HG03159 (cell line): ENCODE measurements around the gene TANGO6.
"Not testable (repeated sequence)": the region's sequence is repeated elsewhere in the genome, so short reads cannot be mapped to it uniquely, and the experiment has no call there.

ENCODE experiments used
- ATAC-seq: cut with Tn5 transposase; IDR thresholded peaks from one replicate; pipeline ENCODE4 v1.9.1; 2021; ENCODE audit warnings: mild to moderate bottlenecking, moderate library complexity; ENCODE audit not compliant: unreplicated experiment

Gene TANGO6

DNA sequence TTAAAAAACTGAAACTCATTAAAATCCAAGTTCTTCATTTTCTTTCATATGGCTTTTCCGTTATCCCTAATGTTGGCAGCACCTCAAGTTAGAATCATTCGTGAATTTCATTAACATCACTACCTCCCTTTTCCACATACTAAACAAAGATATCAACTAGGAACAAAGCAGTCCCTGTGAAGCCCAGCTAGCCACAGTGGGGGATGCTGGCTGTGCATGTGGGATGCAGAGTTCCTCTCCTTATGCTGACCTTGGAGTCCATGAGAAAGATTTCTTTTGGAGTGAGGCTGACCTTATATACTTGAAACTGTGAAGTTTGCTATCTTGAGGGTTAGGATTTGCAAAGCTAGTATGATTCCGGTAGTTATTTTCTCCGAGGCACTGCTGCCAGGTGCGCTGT lies 117.6 kb downstream of the TANGO6 start:
- no peak for ATAC-seq

DNA sequence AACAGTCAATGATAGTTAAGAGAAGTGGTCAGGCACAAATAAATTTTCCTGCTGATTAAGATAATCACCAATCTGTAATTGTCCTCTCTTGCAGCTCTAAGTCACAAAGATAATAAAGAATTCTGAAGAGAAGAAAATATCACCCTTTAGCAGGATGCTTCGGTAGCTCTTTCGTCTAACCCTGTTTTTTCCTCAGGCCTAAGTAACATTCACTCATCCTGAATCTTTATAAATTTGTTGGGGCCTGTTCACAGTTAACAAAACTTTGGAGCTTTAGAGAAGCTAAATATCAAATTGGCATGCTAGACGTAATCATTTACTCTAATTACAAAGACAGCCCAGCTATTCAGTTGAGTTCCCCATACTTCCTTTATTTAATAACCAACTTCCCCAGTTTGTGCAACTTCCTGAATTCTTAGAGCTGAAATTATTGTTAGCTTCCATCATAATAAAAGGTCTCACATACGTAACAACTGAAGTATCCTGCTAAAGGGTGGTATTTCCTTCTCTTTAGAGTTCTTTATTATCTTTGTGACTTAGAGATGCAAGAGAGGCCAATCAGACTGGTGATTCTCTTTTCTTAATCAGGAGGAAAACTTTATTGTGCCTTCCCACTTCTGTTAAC lies 118.6 kb downstream of the TANGO6 start:
- no peak for ATAC-seq

GRCh38 chr16:68969338-68969737 lies 126.0 kb downstream of the TANGO6 start:
- no peak for ATAC-seq

DNA sequence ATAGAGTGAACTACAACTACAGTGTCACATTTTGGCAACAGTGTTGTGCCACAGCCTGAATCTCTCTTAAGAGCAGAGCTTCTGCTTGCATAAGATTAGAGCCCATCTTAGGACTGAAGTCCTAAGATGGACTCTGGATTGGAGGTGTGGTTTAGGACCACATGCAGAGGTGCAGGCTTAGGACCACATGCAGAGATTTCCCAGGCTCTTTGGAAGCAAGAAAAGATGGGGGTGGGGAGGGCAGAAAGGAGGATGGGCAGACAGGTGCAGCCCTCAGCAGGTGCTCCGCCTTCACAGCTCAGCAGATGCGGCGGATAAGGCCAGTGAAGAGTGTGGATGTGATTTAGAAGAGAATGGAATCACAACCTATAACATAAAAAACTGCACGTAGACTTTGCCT lies 128.7 kb downstream of the TANGO6 start:
- no peak for ATAC-seq

- ATAC-seq: no peak
These were observed 129.4 kb downstream of the TANGO6 start for GRCh38 chr16:68972720-68973119.

DNA sequence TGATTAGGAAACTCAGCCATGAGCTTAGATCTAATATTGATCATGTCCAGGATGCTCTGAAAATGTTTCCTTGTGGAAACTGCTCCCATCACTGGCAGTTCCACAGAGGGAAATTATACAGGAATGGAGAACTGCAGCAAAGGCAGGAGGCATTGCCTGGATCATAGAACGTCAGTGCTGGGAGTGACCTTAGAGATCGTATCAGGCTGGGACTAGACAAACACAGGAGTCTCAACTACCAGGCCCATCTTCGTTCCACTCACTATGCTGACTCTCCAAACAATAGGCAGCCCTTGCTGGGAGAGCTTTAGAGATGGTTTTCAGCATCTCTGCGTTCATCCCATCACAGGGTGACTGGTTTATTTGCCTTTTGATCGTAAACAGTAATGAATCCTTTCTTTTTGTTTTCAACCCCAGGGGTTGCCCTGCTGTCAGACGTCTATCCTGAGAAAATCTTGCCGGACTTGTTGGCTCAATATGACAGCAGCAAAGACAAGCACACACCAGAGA lies 130.3 kb downstream of the TANGO6 start:
- ATAC-seq: no peak

DNA sequence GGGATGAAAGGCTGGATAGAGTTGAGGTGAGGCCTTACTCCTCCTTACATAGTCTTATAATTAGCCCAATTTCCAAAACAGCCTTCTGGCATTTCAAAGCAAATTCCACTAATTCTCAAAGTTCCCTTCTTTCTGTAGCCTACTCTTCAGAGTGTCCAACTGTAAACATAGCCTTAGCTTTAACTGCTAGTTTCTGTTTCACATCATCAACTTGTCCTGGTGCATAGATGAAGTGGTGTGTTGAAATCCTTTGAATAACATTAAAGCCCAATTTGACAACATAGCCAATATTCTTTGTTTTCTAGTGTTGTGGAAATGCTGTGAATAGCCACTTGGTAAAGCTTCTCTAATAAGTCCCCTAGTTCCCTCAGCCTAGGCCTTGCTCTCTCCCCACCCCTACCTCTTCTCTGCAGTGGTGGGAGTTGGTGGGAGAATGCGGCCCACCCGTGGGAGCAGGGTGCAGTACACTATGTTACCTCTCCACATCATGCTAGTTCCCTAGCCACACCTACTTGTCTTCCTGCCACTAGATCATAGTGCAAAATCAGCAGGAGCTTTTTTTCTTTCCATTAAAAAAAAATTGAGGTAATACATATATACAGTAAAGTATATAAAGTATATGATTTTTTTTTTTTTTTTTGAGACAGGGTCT lies 135.1 kb downstream of the TANGO6 start:
- no peak for ATAC-seq

GRCh38 chr16:68980695-68981315 lies 137.5 kb downstream of the TANGO6 start:
- no peak for ATAC-seq

DNA sequence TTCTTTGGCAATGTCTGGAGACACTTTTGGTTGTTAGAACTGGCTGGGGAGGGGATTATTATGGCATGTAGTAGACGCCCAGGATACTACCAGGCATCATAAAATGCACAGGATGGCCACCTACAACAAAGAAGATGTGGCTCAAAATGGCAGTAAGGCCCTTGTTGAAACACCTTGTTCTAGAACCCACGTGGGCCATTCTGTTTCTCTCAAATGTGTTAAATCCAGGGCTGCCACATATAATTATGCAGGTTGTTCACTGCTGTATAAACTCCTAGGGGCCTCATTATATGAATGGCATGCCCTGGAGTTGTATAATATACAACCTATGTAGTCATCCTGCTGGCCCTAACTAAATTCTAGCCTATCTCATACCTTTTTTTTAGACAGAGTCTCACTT lies 138.6 kb downstream of the TANGO6 start:
- no peak for ATAC-seq

DNA sequence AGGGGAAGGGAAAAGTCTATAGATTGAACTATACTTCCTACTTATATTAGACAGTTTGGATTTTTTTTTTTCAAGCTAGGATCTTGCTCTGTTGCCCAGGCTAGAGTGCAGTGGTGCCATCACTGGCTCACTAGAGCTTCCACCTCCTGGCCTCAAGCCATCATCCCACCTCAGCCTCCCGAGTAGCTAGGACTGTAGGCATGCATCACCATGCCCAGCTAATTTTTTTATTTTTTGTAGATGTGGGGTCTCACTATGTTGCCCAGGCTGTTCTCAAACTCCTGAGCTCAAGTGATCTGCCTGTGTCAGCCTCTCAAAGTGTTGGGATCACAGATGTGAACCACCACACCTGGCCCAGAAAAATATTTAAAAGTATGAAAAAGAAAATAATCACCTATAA lies 141.1 kb downstream of the TANGO6 start:
- no peak for ATAC-seq

DNA sequence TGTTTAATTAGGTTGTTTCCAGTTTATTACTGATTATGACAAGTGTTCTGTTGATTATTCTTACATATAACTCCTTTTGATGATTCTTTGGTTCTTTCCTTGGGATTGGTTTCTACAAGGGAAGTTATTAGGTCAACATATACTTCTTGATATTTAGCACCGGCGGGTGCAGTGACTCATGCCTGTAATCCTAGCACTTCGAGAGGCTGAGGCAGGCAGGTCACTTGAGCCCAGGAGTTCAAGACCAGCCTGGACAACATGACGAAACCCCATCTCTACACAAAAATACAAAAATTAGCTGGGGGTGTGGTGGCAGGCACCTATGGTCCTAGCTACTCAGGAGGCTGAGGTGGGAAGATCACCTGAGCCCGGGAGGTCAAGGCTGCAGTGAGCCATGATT lies 141.9 kb downstream of the TANGO6 start:
- ATAC-seq: no peak

DNA sequence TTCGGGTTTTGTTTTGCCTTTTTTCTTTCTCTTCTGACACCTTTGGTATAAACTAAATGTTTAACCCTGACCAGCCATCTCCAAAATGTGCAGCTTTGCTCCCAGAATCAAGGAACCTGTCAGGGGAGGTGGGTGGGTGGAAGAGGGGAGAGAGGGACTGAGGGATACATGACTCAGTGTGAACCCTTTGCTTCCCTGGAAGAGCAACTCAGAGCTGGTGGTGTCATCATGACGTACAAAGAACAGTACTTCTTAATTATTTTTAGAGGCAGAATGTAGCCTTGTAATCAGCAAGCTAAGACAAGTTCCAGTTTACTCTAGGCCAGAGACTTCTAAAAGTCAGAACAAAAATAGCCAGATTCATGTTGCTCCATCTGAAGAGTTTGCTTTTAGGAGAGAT lies 142.5 kb downstream of the TANGO6 start:
- no peak for ATAC-seq

- ATAC-seq: no peak
These were observed 144.6 kb downstream of the TANGO6 start for GRCh38 chr16:68987734-68988457.

- not testable (repeated sequence) for ATAC-seq
These were observed 147.0 kb downstream of the TANGO6 start for GRCh38 chr16:68990172-68990845.

GRCh38 chr16:68991075-68991474 lies 147.7 kb downstream of the TANGO6 start:
- no peak for ATAC-seq

DNA sequence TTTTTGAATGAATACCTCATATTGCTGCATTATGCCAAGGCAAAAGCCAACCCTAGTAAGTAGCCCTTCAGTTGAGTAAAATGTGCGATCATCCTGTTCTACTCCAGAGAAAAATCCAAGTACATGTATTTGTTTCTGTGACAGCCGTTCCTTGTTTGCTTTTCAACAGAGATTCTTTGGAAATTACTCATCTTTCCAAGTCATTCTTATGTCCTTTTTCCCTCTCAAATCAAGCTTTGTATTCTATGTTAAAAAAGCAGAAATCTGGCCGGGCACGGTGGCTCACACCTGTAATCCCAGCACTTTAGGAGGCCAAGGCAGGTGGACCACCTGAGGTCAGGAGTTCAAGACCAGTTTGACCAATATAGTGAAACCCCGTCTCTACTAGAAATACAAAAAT lies 149.2 kb downstream of the TANGO6 start:
- ATAC-seq: no peak

GRCh38 chr16:68993456-68993855 lies 150.1 kb downstream of the TANGO6 start:
- ATAC-seq: no peak

- no peak for ATAC-seq
These were observed 150.6 kb downstream of the TANGO6 start for GRCh38 chr16:68993885-68994284.

DNA sequence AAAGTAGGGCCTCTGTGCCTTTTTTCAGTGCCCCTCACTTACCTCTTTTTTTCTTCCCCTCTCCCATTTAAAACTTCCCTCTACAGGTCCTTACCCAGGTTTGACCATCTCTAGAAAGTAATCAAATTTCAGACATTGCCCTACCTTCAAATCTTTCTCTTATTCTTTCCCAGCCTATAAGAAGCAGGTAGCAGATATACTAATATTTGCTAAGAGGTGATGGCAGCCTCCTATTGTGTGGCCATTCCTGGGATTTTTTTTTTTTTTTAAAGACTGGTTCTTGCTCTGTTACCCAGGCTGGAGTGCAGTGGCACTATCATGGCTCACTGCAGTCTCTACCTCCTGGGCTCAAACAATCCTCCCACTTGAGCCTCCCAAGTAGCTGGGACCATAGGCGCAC lies 151.0 kb downstream of the TANGO6 start:
- no peak for ATAC-seq

DNA sequence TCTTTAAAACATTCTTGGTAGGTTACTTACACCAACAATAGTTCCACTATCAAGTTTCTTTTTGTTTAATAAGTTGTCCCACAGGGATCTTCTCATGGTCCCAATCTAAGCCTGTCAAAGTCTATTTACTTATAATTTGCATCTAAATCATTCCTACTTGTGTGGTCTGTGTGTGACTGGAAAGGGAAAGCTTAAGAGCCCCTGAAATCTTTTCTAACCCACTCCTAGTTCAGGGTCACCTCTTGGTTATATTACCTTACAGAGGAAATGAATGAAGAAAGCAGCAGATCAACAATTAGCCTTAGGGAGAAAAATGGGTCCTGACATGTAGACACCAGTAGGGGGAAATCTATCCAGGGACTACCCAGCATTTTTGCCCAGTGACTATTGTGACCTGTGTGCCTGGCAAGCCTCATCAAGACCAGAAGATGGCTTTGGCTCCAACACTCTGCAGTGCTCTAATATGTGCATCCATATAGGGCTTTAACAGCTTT lies 151.7 kb downstream of the TANGO6 start:
- no peak for ATAC-seq

- ATAC-seq: no peak
These were observed 154.2 kb downstream of the TANGO6 start for GRCh38 chr16:68997564-68997963.
